Kidney (tissue), 14 donors: Measurements from ENCODE around the gene TBL1X. TPM values are rescaled to one million over a fixed set of nuclear protein-coding genes. Genes with fewer than 3 reads are reported as not detected.

ENCODE experiments used
- DNase-seq, 5 donors: peaks; one replicate each; pipeline ENCODE4 v3.0.0-alpha.2; 2013 to 2020
- FAIRE-seq: peaks from 2 replicates; lab custom pipeline; 2012; peaks lifted over from hg19 to GRCh38; lab: Jason Lieb, UNC
- H3K27ac ChIP-seq, 2 donors: one replicate each; pipeline ENCODE4 v1.7.0; 2013; ENCODE audit warnings: low read depth in 2 of 2, low read length in 2 of 2, inconsistent platforms in 1 of 2
- H3K27me3 ChIP-seq: one replicate; pipeline ENCODE4 v1.7.1; 2013; ENCODE audit warnings: low read length, inconsistent platforms; ENCODE audit not compliant: control insufficient read depth, insufficient read depth
- H3K36me3 ChIP-seq, 3 donors: one replicate each; pipeline versions ENCODE4 v1.7.0 to v1.7.1; 2013; ENCODE audit warnings: low read length in 3 of 3, control low read depth in 1 of 3, inconsistent platforms in 1 of 3; ENCODE audit not compliant: insufficient read depth in 3 of 3, control insufficient read depth in 2 of 3
- H3K4me1 ChIP-seq, 3 donors: one replicate each; pipeline versions ENCODE4 v1.7.0 to v1.7.1; 2013; ENCODE audit warnings: low read length in 3 of 3, inconsistent platforms in 1 of 3, low read depth in 1 of 3; ENCODE audit not compliant: control insufficient read depth in 2 of 3, insufficient read depth in 2 of 3
- H3K4me3 ChIP-seq, 3 donors: one replicate each; pipeline versions ENCODE4 v1.7.0 to v1.8.1; 2013; ENCODE audit warnings: low read length in 3 of 3, control low read depth in 1 of 3, inconsistent platforms in 1 of 3
- H3K9ac ChIP-seq, 3 donors: one replicate each; pipeline versions ENCODE4 v1.7.0 to v1.7.1; 2013; ENCODE audit warnings: low read length in 3 of 3, control low read depth in 1 of 3, inconsistent platforms in 1 of 3
- H3K9me3 ChIP-seq, 3 donors: one replicate each; pipeline versions ENCODE4 v1.7.0 to v1.7.1; 2013; ENCODE audit warnings: low read length in 3 of 3, control low read depth in 1 of 3, inconsistent platforms in 1 of 3; ENCODE audit not compliant: control insufficient read depth in 2 of 3, insufficient read depth in 1 of 3
- CTCF ChIP-seq: IDR thresholded peaks from 3 replicates; pipeline ENCODE4 v1.5.1; 2012; ENCODE audit warnings: mild to moderate bottlenecking, moderate library complexity, borderline replicate concordance; ENCODE audit not compliant: insufficient read depth; ENCODE audit errors: extremely low read depth
- intact Hi-C: fragments of 100-400 bp; cut with DNase I; formaldehyde crosslinking; loops from one replicate; pipeline ENCODE4 v1.11.1; 2022
- polyA plus RNA-seq: library from polyadenylated mRNA; stranded (reverse); fragments of 350-450 nt; fragmentation: Illumina TruSeq; extraction: RNeasy Lipid Tissue Mini Kit (QIAGEN cat#74804); gene quantifications from one replicate; pipeline ENCODE4 v1.2.3, GENCODE V29; 2014; ENCODE audit warnings: low read depth, low replicate concordance; ENCODE audit not compliant: insufficient read depth
- total RNA-seq: library from RNA; stranded (reverse); fragmentation: NEBNext Ultra II Directional; extraction: Animal tissue kit (Norgen Biotek cat#: 25700); gene quantifications from one replicate; pipeline ENCODE4 v1.2.1, GENCODE V29; 2021
- donor health status: control.
- donor health status: control.
- donor health status: control.
- donor health status: control.
- donor health status: control.
- donor health status: DM: yes; HTN: yes; CAD: no.
- donor health status: Normal renal cell carcinoma (clear cell type).

TBL1X gene
- total and polyA plus RNA-seq, 2 donors from 2014 or later = 12.5 to 43.0 TPM

DNA sequence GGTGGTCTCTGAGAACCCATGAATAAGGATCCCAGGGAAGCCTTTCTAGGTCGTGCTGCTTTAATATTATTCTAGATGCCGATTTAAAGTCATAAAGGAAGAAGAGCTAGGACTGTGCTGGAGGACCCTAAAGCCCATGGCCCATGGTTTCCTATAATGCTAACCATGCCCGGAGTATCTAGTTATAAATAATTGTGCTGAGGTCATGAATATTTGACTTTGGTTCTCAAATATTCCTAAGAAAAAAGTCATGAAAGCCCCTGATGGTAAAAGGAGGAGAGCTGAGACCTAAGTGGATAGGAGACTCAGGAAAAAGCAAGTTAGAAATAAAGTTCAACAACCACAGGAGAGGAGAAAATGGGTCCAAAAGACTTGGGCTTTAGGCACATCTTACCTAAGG is 132.0 kb downstream of the TBL1X start:
- H3K27ac ChIP-seq = no peak overlapping the region
- peaks cover 0 to 7% (median 4%) of the 10 kb centered on the region in 3 donors for H3K4me1 ChIP-seq
- FAIRE-seq (no peak), DNase-seq (no peak)
- intact Hi-C loops = no loop called here
- H3K27me3 ChIP-seq = no peaks in the 10 kb centered on the region
- H3K36me3 ChIP-seq = no peaks in the 10 kb centered on the region
- H3K9me3 ChIP-seq = no peaks in the 10 kb centered on the region
- H3K9ac ChIP-seq = no peak overlapping the region
- no peak overlapping the region for H3K4me3 ChIP-seq
- no peak for TF ChIP-seq CTCF

- Histone ChIP-seq H3K9ac (no peak overlapping the region), H3K4me1 (peaks cover 0 to 7% (median 4%) of the 10 kb centered on the region in 3 donors), H3K36me3 (no peaks in the 10 kb centered on the region), H3K27me3 (no peaks in the 10 kb centered on the region), H3K27ac (peak overlapping the region in 1 of 2 donors; percentile 51), H3K4me3 (no peak overlapping the region), H3K9me3 (no peaks in the 10 kb centered on the region)
- intact Hi-C loops = no loop called here
- TF ChIP-seq CTCF = no peak
- no peak for FAIRE-seq
- peak in 3 of 5 donors; percentile 38 to 73 (median 60) for DNase-seq
These were observed 132.6 kb downstream of the TBL1X start for GRCh38 chrX:9597361-9598035.

DNA sequence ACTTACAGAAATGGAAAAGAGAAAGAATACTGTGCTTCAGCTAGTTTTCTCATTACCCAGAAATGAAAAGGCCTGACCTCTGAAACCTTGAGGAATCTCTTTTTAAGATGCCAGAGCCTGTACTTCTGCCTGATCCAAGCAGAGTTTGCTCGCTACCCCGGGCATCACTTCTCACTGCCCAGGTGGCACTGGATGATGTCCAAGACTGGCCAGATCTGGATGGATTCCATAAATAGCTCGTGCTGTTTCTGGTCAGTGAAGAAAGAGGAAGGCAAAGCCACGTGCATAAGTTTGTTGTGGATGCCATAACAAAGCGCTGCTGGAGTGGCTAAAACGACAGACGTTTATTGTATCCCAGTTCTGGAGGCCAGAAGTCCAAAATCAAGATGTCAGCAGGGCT is 133.5 kb downstream of the TBL1X start:
- Histone ChIP-seq H3K4me3 (no peak overlapping the region), H3K36me3 (no peaks in the 10 kb centered on the region), H3K27ac (peak overlapping the region in 1 of 2 donors; percentile 51), H3K4me1 (peaks cover 0 to 7% (median 7%) of the 10 kb centered on the region in 3 donors), H3K9me3 (no peaks in the 10 kb centered on the region), H3K9ac (no peak overlapping the region), H3K27me3 (no peaks in the 10 kb centered on the region)
- DNase-seq = no peak
- TF ChIP-seq CTCF = no peak
- no peak for FAIRE-seq
- intact Hi-C loops = no loop called here
